H9 (cell line): ENCODE data around the gene SGMS2. TPM values are rescaled to one million over a fixed set of nuclear protein-coding genes. Genes with fewer than 3 reads are reported as not detected.

Source experiments
- DNase-seq: peaks from one replicate; pipeline ENCODE4 v3.0.0-alpha.2; 2017
- H2AFZ ChIP-seq: one replicate; pipeline ENCODE4 v1.6.1; 2013; ENCODE audit warnings: mild to moderate bottlenecking, low read length, control low read depth, moderate library complexity
- H2AK5ac ChIP-seq: 2 replicates; pipeline ENCODE4 v1.6.1; 2013; ENCODE audit warnings: low read length, control low read depth, mixed read lengths; ENCODE audit not compliant: insufficient read length
- H2BK120ac ChIP-seq: one replicate; pipeline ENCODE4 v1.6.1; 2013; ENCODE audit warnings: low read depth, mild to moderate bottlenecking, low read length, control low read depth, inconsistent platforms; ENCODE audit not compliant: poor library complexity, severe bottlenecking
- H2BK12ac ChIP-seq: 2 replicates; pipeline ENCODE4 v1.6.1; 2013; ENCODE audit warnings: low read length, control low read depth, mixed read lengths, low read depth; ENCODE audit not compliant: insufficient read length
- H2BK15ac ChIP-seq: 2 replicates; pipeline ENCODE4 v1.6.1; 2013; ENCODE audit warnings: low read depth, low read length, control low read depth
- H2BK20ac ChIP-seq: one replicate; pipeline ENCODE4 v1.6.1; 2013; ENCODE audit warnings: low read depth, mild to moderate bottlenecking, low read length, control low read depth, inconsistent platforms; ENCODE audit not compliant: poor library complexity, severe bottlenecking
- H2BK5ac ChIP-seq: 2 replicates; pipeline ENCODE4 v1.6.1; 2013; ENCODE audit warnings: low read length, control low read depth, mixed read lengths; ENCODE audit not compliant: insufficient read length
- H3K14ac ChIP-seq: 2 replicates; pipeline ENCODE4 v1.6.1; 2013; ENCODE audit warnings: low read length, control low read depth; ENCODE audit not compliant: insufficient read depth
- H3K18ac ChIP-seq: 2 replicates; pipeline ENCODE4 v1.6.1; 2013; ENCODE audit warnings: low read depth, mild to moderate bottlenecking, mixed read lengths, low read length, control low read depth; ENCODE audit not compliant: insufficient read length
- H3K23ac ChIP-seq: 2 replicates; pipeline ENCODE4 v1.6.1; 2013; ENCODE audit warnings: low read length, control low read depth, mixed read lengths, low read depth; ENCODE audit not compliant: insufficient read length
- H3K23me2 ChIP-seq: 2 replicates; pipeline ENCODE4 v1.6.1; 2013; ENCODE audit warnings: low read depth, mild to moderate bottlenecking, mixed read lengths, low read length, control low read depth; ENCODE audit not compliant: insufficient read length, poor library complexity, severe bottlenecking
- H3K27ac ChIP-seq: 2 replicates; pipeline ENCODE4 v1.5.1; 2013; ENCODE audit warnings: low read length, control low read depth, mixed read lengths, low read depth; ENCODE audit not compliant: insufficient read length
- H3K27me3 ChIP-seq: 2 replicates; pipeline ENCODE4 v1.6.1; 2013; ENCODE audit warnings: low read length, control low read depth, inconsistent platforms; ENCODE audit not compliant: insufficient read depth
- H3K4ac ChIP-seq: 2 replicates; pipeline ENCODE4 v1.6.1; 2013; ENCODE audit warnings: low read depth, mild to moderate bottlenecking, control low read depth, inconsistent platforms, low read length, moderate library complexity
- H3K4me1 ChIP-seq: 2 replicates; pipeline ENCODE4 v1.6.1; 2013; ENCODE audit warnings: low read length, control low read depth, inconsistent platforms; ENCODE audit not compliant: insufficient read depth
- H3K4me2 ChIP-seq: 2 replicates; pipeline ENCODE4 v1.6.1; 2013; ENCODE audit warnings: low read length, control low read depth, mixed read lengths; ENCODE audit not compliant: insufficient read length, insufficient read depth
- H3K56ac ChIP-seq: 2 replicates; pipeline ENCODE4 v1.6.1; 2013; ENCODE audit warnings: low read depth, mild to moderate bottlenecking, mixed read lengths, low read length, control low read depth; ENCODE audit not compliant: insufficient read length
- H3K79me1 ChIP-seq: 2 replicates; pipeline ENCODE4 v1.6.1; 2013; ENCODE audit warnings: low read depth, mild to moderate bottlenecking, moderate library complexity, low read length, control low read depth, inconsistent platforms; ENCODE audit not compliant: insufficient read depth, poor library complexity, severe bottlenecking
- H3K79me2 ChIP-seq: 2 replicates; pipeline ENCODE4 v1.6.1; 2013; ENCODE audit warnings: low read length, control low read depth, inconsistent platforms; ENCODE audit not compliant: insufficient read depth
- H3K9ac ChIP-seq: 2 replicates; pipeline ENCODE4 v1.6.1; 2013; ENCODE audit warnings: low read length, control low read depth, mixed read lengths; ENCODE audit not compliant: insufficient read length; ENCODE audit errors: extremely low read depth
- H3K9me3 ChIP-seq: one replicate; pipeline ENCODE4 v1.6.1; 2013; ENCODE audit warnings: low read depth, low read length, inconsistent platforms; ENCODE audit not compliant: control insufficient read depth
- H3T11ph ChIP-seq: one replicate; pipeline ENCODE4 v1.6.1; 2013; ENCODE audit warnings: mild to moderate bottlenecking, low read length, control low read depth, inconsistent platforms
- H4K20me1 ChIP-seq: one replicate; pipeline ENCODE4 v1.6.1; 2013; ENCODE audit not compliant: control insufficient read depth, insufficient read length, insufficient read depth
- H4K5ac ChIP-seq: 2 replicates; pipeline ENCODE4 v1.6.1; 2013; ENCODE audit warnings: low read depth, mild to moderate bottlenecking, mixed read lengths, low read length, control low read depth; ENCODE audit not compliant: insufficient read length
- H4K8ac ChIP-seq: replicated peaks from 2 replicates; pipeline ENCODE4 v1.6.1; 2013; ENCODE audit warnings: low read length, control low read depth, mixed read lengths, low read depth; ENCODE audit not compliant: insufficient read length
- H4K91ac ChIP-seq: 2 replicates; pipeline ENCODE4 v1.6.1; 2013; ENCODE audit warnings: low read depth, mild to moderate bottlenecking, moderate library complexity, mixed read lengths, low read length, control low read depth; ENCODE audit not compliant: insufficient read length
- H3K27ac Mint-ChIP-seq, 3 experiments: 2 replicates in 2 of 3; 3 replicates in 1 of 3; pipeline ENCODE4 v1.8.0; 2020 to 2021; ENCODE audit warnings: mixed read lengths in 3 of 3, mild to moderate bottlenecking in 1 of 3, moderate library complexity in 1 of 3
- H3K27me3 Mint-ChIP-seq: 2 replicates; pipeline ENCODE4 v1.8.0; 2021; ENCODE audit warnings: low read depth, mild to moderate bottlenecking, moderate library complexity, mixed read lengths
- H3K36me3 Mint-ChIP-seq, 3 experiments: 2 replicates in 2 of 3; 3 replicates in 1 of 3; pipeline ENCODE4 v1.8.0; 2020 to 2021; ENCODE audit warnings: low read depth in 3 of 3, mixed read lengths in 3 of 3; ENCODE audit not compliant: insufficient read depth in 1 of 3
- H3K4me1 Mint-ChIP-seq, 2 experiments: 2 replicates each; pipeline ENCODE4 v1.8.0; 2020; ENCODE audit warnings: mixed read lengths in 2 of 2
- H3K4me3 Mint-ChIP-seq, 2 experiments: 2 replicates in 1 of 2; 3 replicates in 1 of 2; pipeline ENCODE4 v1.8.0; 2020 to 2021; ENCODE audit warnings: mild to moderate bottlenecking in 2 of 2, mixed read lengths in 2 of 2, moderate library complexity in 1 of 2
- H3K9me3 Mint-ChIP-seq, 2 experiments: 2 replicates in 1 of 2; 3 replicates in 1 of 2; pipeline ENCODE4 v1.8.0; 2020; ENCODE audit warnings: mild to moderate bottlenecking in 2 of 2, mixed read lengths in 2 of 2, moderate library complexity in 1 of 2
- CTCF ChIP-seq: fragments of 200-600 bp; sonication (generic); conservative IDR thresholded peaks from 3 replicates; pipeline ENCODE4 v1.8.0; 2021; ENCODE audit warnings: antibody characterized with exemption, mild to moderate bottlenecking
- WGBS: extraction: QIAGEN DNeasy Blood & Tissue Kit; methylation state at CpG from one replicate; pipeline ENCODE4 v1.1.7; 2013; ENCODE audit warnings: missing lambda C conversion rate, low lambda C conversion rate, mixed read lengths; ENCODE audit not compliant: insufficient read length; ENCODE audit errors: extremely low coverage; 5-methylcytosine and 5-hydroxymethylcytosine counted together
- total RNA-seq: library from RNA; stranded (reverse); gene quantifications from 2 replicates; pipeline ENCODE4 v1.2.1, GENCODE V29; 2021

Gene SGMS2
- total RNA-seq, 1 experiment from 2014 or later, result 9.7 TPM

- Mint-ChIP-seq H3K4me1 (peaks cover 3 to 4% of the 10 kb centered on the region in 2 experiments), H3K27me3 (peaks cover 84% of the 10 kb centered on the region), H3K4me3 (no peak overlapping the region), H3K9me3 (peaks cover 0 to 5% of the 10 kb centered on the region in 2 experiments; a peak in 1 of 5 replicates), H3K36me3 (no peaks in the 10 kb centered on the region), H3K27ac (no peak overlapping the region)
- H4K91ac ChIP-seq, result no peak overlapping the region
- H2BK5ac ChIP-seq, result no peak overlapping the region
- H3K56ac ChIP-seq, result no peak overlapping the region
- no peak overlapping the region for H3K9ac ChIP-seq
- H4K20me1 ChIP-seq, result no peaks in the 10 kb centered on the region
- no peak overlapping the region for H2BK120ac ChIP-seq
- no peak for TF ChIP-seq CTCF
- no peak overlapping the region for H3K27ac ChIP-seq
- no peak overlapping the region for H3K18ac ChIP-seq
- H3K4me1 ChIP-seq, result no peaks in the 10 kb centered on the region
- no peak overlapping the region for H2AK5ac ChIP-seq
- no peak overlapping the region for H3K14ac ChIP-seq
- H2AFZ ChIP-seq, result no peak overlapping the region
- H3K9me3 ChIP-seq, result no peaks in the 10 kb centered on the region
- no peak overlapping the region for H3K23ac ChIP-seq
- no peaks in the 10 kb centered on the region for H3K79me1 ChIP-seq
- H2BK20ac ChIP-seq, result no peak overlapping the region
- DNase-seq, result no peak
- H3K27me3 ChIP-seq, result peaks cover 35% of the 10 kb centered on the region
- no peak overlapping the region for H4K8ac ChIP-seq
- H3K79me2 ChIP-seq, result no peaks in the 10 kb centered on the region
- no CpG with 5 or more reads among the region's 3 CpGs for WGBS
- H3T11ph ChIP-seq, result no peak overlapping the region
- no peaks in the 10 kb centered on the region for H3K23me2 ChIP-seq
- no peak overlapping the region for H2BK15ac ChIP-seq
- H4K5ac ChIP-seq, result no peak overlapping the region
- H3K4me2 ChIP-seq, result no peak overlapping the region
- no peak overlapping the region for H3K4ac ChIP-seq
- no peak overlapping the region for H2BK12ac ChIP-seq
Measured at GRCh38 chr4:107818301-107818910, 6.3 kb upstream of the SGMS2 start.
